ENCODE data around the gene CRKL. TPM values are rescaled to one million over a fixed set of nuclear protein-coding genes. Genes with fewer than 3 reads are reported as not detected.
"Not testable (repeated sequence)": the region's sequence is repeated elsewhere in the genome, so short reads cannot be mapped to it uniquely, and the experiment has no call there.

CRKL gene
- total RNA-seq, 1 experiment from 2014 or later = 48.8 TPM

GRCh38 chr22:20901093-20902033 lies 15.8 kb upstream of the CRKL start:
- DNase-seq (ENCODE audit: low read depth) = not testable (repeated sequence)

GRCh38 chr22:20903093-20903492 lies 14.1 kb upstream of the CRKL start:
- no peak for DNase-seq (ENCODE audit: low read depth)

- peak; percentile 86 for DNase-seq (ENCODE audit: low read depth)
Observed at GRCh38 chr22:20904008-20904979, 12.9 kb upstream of the CRKL start.

GRCh38 chr22:20904980-20905355 lies 12.2 kb upstream of the CRKL start:
- DNase-seq (ENCODE audit: low read depth) = no peak

GRCh38 chr22:20905415-20906386 lies 11.5 kb upstream of the CRKL start:
- DNase-seq (ENCODE audit: low read depth) = no peak

GRCh38 chr22:20906387-20906767 lies 10.8 kb upstream of the CRKL start:
- no peak for DNase-seq (ENCODE audit: low read depth)

GRCh38 chr22:20908717-20909116 lies 8.5 kb upstream of the CRKL start:
- not testable (repeated sequence) for DNase-seq (ENCODE audit: low read depth)

GRCh38 chr22:20909543-20910303 lies 7.5 kb upstream of the CRKL start:
- DNase-seq (ENCODE audit: low read depth) = no peak

- no peak for DNase-seq (ENCODE audit: low read depth)
Observed at GRCh38 chr22:20912494-20912893, 4.7 kb upstream of the CRKL start.

GRCh38 chr22:20918663-20919218 lies 1.5 kb downstream of the CRKL start:
- no peak for DNase-seq (ENCODE audit: low read depth)

- no peak for DNase-seq (ENCODE audit: low read depth)
Observed at GRCh38 chr22:20919718-20920117, 2.5 kb downstream of the CRKL start.

GRCh38 chr22:20920881-20921203 lies 3.6 kb downstream of the CRKL start:
- DNase-seq (ENCODE audit: low read depth) = no peak

- no peak for DNase-seq (ENCODE audit: low read depth)
Observed at GRCh38 chr22:20922141-20922751, 5.0 kb downstream of the CRKL start.

- no peak for DNase-seq (ENCODE audit: low read depth)
Observed at GRCh38 chr22:20926243-20926642, 9.0 kb downstream of the CRKL start.

- no peak for DNase-seq (ENCODE audit: low read depth)
Observed at GRCh38 chr22:20927940-20928572, 10.8 kb downstream of the CRKL start.

- no peak for DNase-seq (ENCODE audit: low read depth)
Observed at GRCh38 chr22:20928573-20928967, 11.4 kb downstream of the CRKL start.

- DNase-seq (ENCODE audit: low read depth) = no peak
Observed at GRCh38 chr22:20930004-20930403, 12.8 kb downstream of the CRKL start.

GRCh38 chr22:20930435-20930834 lies 13.2 kb downstream of the CRKL start:
- not testable (repeated sequence) for DNase-seq (ENCODE audit: low read depth)

GRCh38 chr22:20931126-20931654 lies 14.0 kb downstream of the CRKL start:
- no peak for DNase-seq (ENCODE audit: low read depth)
